GM20431 (cell line): ENCODE measurements around the gene CPSF2.
"Not testable (repeated sequence)": the region's sequence is repeated elsewhere in the genome, so short reads cannot be mapped to it uniquely, and the experiment has no call there.

Source experiments
- in situ Hi-C: fragments of 300-500 bp; cut with MseI, MboI; formaldehyde crosslinking; loops from one replicate; pipeline ENCODE4 v1.15.0; 2020; ENCODE audit warnings: low sequenced_read_pairs; ENCODE audit not compliant: unreplicated experiment

CPSF2 gene

GRCh38 chr14:92153581-92153980 is 31.8 kb downstream of the CPSF2 start:
- in situ Hi-C loops = no loop called here

GRCh38 chr14:92154283-92154942 is 32.6 kb downstream of the CPSF2 start:
- in situ Hi-C loops = no loop called here

- in situ Hi-C loops = no loop called here
Observed at GRCh38 chr14:92160619-92161018, 38.9 kb downstream of the CPSF2 start.

- in situ Hi-C loops = no loop called here
Observed at GRCh38 chr14:92161521-92161920, 39.8 kb downstream of the CPSF2 start.

GRCh38 chr14:92164958-92165357 is 43.2 kb downstream of the CPSF2 start:
- in situ Hi-C loops = no loop called here

- in situ Hi-C loops = no loop called here
Observed at GRCh38 chr14:92173668-92174067, 51.9 kb downstream of the CPSF2 start.

- in situ Hi-C loops = no loop called here
Observed at GRCh38 chr14:92175811-92176210, 54.0 kb downstream of the CPSF2 start.

GRCh38 chr14:92176476-92176875 is 54.7 kb downstream of the CPSF2 start:
- in situ Hi-C loops = no loop called here

GRCh38 chr14:92179178-92179577 is 57.4 kb downstream of the CPSF2 start:
- in situ Hi-C loops = not testable (repeated sequence)

- in situ Hi-C loops = no loop called here
Observed at GRCh38 chr14:92185559-92185958, 63.8 kb downstream of the CPSF2 start.

GRCh38 chr14:92187616-92188015 is 65.8 kb downstream of the CPSF2 start:
- in situ Hi-C loops = not testable (repeated sequence)

- in situ Hi-C loops = no loop called here
Observed at GRCh38 chr14:92190768-92191167, 69.0 kb downstream of the CPSF2 start.

- in situ Hi-C loops = no loop called here
Observed at GRCh38 chr14:92198804-92199203, 77.0 kb downstream of the CPSF2 start.

GRCh38 chr14:92199763-92200162 is 78.0 kb downstream of the CPSF2 start:
- in situ Hi-C loops = no loop called here

GRCh38 chr14:92203116-92203515 is 81.3 kb downstream of the CPSF2 start:
- in situ Hi-C loops = no loop called here

- in situ Hi-C loops = no loop called here
Observed at GRCh38 chr14:92204792-92205191, 83.0 kb downstream of the CPSF2 start.

GRCh38 chr14:92207012-92207927 is 85.5 kb downstream of the CPSF2 start:
- in situ Hi-C loops = no loop called here

- in situ Hi-C loops = no loop called here
Observed at GRCh38 chr14:92207928-92208265, 86.1 kb downstream of the CPSF2 start.

- in situ Hi-C loops = no loop called here
Observed at GRCh38 chr14:92209141-92209540, 87.4 kb downstream of the CPSF2 start.

- in situ Hi-C loops = not testable (repeated sequence)
Observed at GRCh38 chr14:92213125-92213524, 91.4 kb downstream of the CPSF2 start.

- in situ Hi-C loops = no loop called here
Observed at GRCh38 chr14:92215579-92215978, 93.8 kb downstream of the CPSF2 start.
